Left ventricle myocardium inferior (tissue), 1 donor: ENCODE results near the gene MAGEB4. TPM values are rescaled to one million over a fixed set of nuclear protein-coding genes. Genes with fewer than 3 reads are reported as not detected.

Source experiments
- DNase-seq: peaks from one replicate; pipeline ENCODE4 v3.0.0-alpha.2; 2020
- H3K27ac ChIP-seq: fragments of 200-600 bp; replicated peaks from 2 replicates; pipeline ENCODE4 v1.8.0; 2021
- H3K27me3 ChIP-seq: fragments of 200-600 bp; 2 replicates; pipeline ENCODE4 v1.8.0; 2021; ENCODE audit warnings: low read depth
- H3K36me3 ChIP-seq: fragments of 200-600 bp; 2 replicates; pipeline ENCODE4 v1.8.0; 2021
- H3K4me1 ChIP-seq: fragments of 200-600 bp; 2 replicates; pipeline ENCODE4 v1.8.0; 2021
- H3K4me3 ChIP-seq: fragments of 200-600 bp; 2 replicates; pipeline ENCODE4 v1.8.0; 2021; ENCODE audit warnings: mild to moderate bottlenecking, moderate library complexity
- H3K9me3 ChIP-seq: fragments of 200-600 bp; replicated peaks from 2 replicates; pipeline ENCODE4 v1.8.0; 2021
- CTCF ChIP-seq: fragments of 200-600 bp; IDR thresholded peaks from 2 replicates; pipeline ENCODE4 v1.8.0; 2021; ENCODE audit warnings: antibody characterized with exemption, mild to moderate bottlenecking, borderline replicate concordance
- intact Hi-C: fragments of 100-400 bp; cut with micrococcal nuclease; formaldehyde crosslinking; loops from one replicate; pipeline ENCODE4 v1.11.0; 2022
- total RNA-seq: library from RNA; stranded (reverse); fragmentation: NEBNext Ultra II Directional; extraction: Animal tissue kit (Norgen Biotek cat#: 25700); gene quantifications from one replicate; pipeline ENCODE4 v1.2.1, GENCODE V29; 2021
- donor health status: DM: no; HTN: yes; CAD: no; lungs with severe emphysema.

Gene MAGEB4
- total RNA-seq, 1 donor from 2014 or later = not detected

GRCh38 chrX:30283456-30284200, 41.8 kb downstream of the MAGEB4 start:
- no peak overlapping the region for H3K27ac ChIP-seq
- no peaks in the 10 kb centered on the region for H3K36me3 ChIP-seq
- H3K27me3 ChIP-seq = no peaks in the 10 kb centered on the region
- no peak for TF ChIP-seq CTCF
- DNase-seq = no peak
- no peaks in the 10 kb centered on the region for H3K4me1 ChIP-seq
- H3K4me3 ChIP-seq = no peak overlapping the region
- H3K9me3 ChIP-seq = no peaks in the 10 kb centered on the region
- intact Hi-C loops = no loop called here

Other genes starting within 250 kb of the MAGEB4 start
- not detected for gene MAGEB2, start 26.4 kb upstream of the MAGEB4 start, total RNA-seq
- not detected for gene MAGEB3, start 11.3 kb upstream of the MAGEB4 start, total RNA-seq
- not detected for gene MAGEB1, start 5.1 kb downstream of the MAGEB4 start, total RNA-seq
- gene NR0B1, start 67.4 kb downstream of the MAGEB4 start, total RNA-seq = not detected